ENCODE measurements around the gene ACTR8. TPM values are rescaled to one million over a fixed set of nuclear protein-coding genes. Genes with fewer than 3 reads are reported as not detected.

The ACTR8 gene
- total RNA-seq, 1 experiment from 2014 or later = 29.9 TPM

- H3K36me3 Mint-ChIP-seq = peaks cover 21% of the 10 kb centered on the region
- H3K4me3 Mint-ChIP-seq = no peak overlapping the region
- ChIA-PET CTCF (interaction anchor here (0.6 kb wide), 1 partner anchor 378 kb away, joined by 3 read pairs; no protein-coding TSS in a partner anchor), POLR2A (interaction anchor here (1.1 kb wide), 1 partner anchor 15 kb away, joined by 4 read pairs; no protein-coding TSS in a partner anchor)
- no peak for ATAC-seq
- TF ChIP-seq FOXP1 (CRISPR knock-in tag; IDR thresholded peaks at IDR 0.05; ENCODE audit: borderline replicate concordance) (no peak), ZNF232 (CRISPR knock-in tag; IDR thresholded peaks at IDR 0.05) (no peak), NR2C2 (CRISPR knock-in tag; IDR thresholded peaks at IDR 0.05) (no peak), ZNF416 (CRISPR knock-in tag; IDR thresholded peaks at IDR 0.05) (no peak), TEAD4 (CRISPR knock-in tag; IDR thresholded peaks at IDR 0.05) (no peak), ZBTB21 (CRISPR knock-in tag; IDR thresholded peaks at IDR 0.05; ENCODE audit: borderline replicate concordance) (no peak), PREB (CRISPR knock-in tag; IDR thresholded peaks at IDR 0.05; ENCODE audit: borderline replicate concordance) (no peak), CREB1 (CRISPR knock-in tag; IDR thresholded peaks at IDR 0.05) (no peak), TEAD1 (CRISPR knock-in tag; IDR thresholded peaks at IDR 0.05) (no peak), ATF1 (CRISPR knock-in tag; IDR thresholded peaks at IDR 0.05) (no peak), E2F5 (CRISPR knock-in tag; IDR thresholded peaks at IDR 0.05) (no peak)
- no peaks in the 10 kb centered on the region for H3K27me3 Mint-ChIP-seq (ENCODE audit: low read depth)
- no peaks in the 10 kb centered on the region for H3K9me3 Mint-ChIP-seq
- H3K27ac Mint-ChIP-seq = no peak overlapping the region
- H3K4me1 Mint-ChIP-seq = no peaks in the 10 kb centered on the region
- no peak for DNase-seq (ENCODE audit: low spot score)
Observed at GRCh38 chr3:53856964-53857363, 25.0 kb downstream of the ACTR8 start.

- Mint-ChIP-seq H3K9me3 (no peaks in the 10 kb centered on the region), H3K4me1 (peaks cover 5% of the 10 kb centered on the region; the same call in 1 of the 2 replicates), H3K4me3 (no peak overlapping the region), H3K27me3 (ENCODE audit: low read depth) (peaks cover 18% of the 10 kb centered on the region), H3K36me3 (no peaks in the 10 kb centered on the region; the same call in 1 of the 2 replicates), H3K27ac (no peak overlapping the region)
- POLR2A ChIA-PET = interaction anchor here (0.7 kb wide), 1 partner anchor 102 kb away, joined by 3 read pairs; no protein-coding TSS in a partner anchor
- CTCF ChIA-PET = no interaction called here
- TF ChIP-seq CTCF (IDR thresholded peaks at IDR 0.05) = no peak
- TF ChIP-seq ZNF232 (CRISPR knock-in tag; IDR thresholded peaks at IDR 0.05) = no peak
- TF ChIP-seq PREB (CRISPR knock-in tag; IDR thresholded peaks at IDR 0.05; ENCODE audit: borderline replicate concordance) = no peak
- no peak for TF ChIP-seq FOXP1 (CRISPR knock-in tag; IDR thresholded peaks at IDR 0.05; ENCODE audit: borderline replicate concordance)
- no peak for TF ChIP-seq TCF7 (CRISPR knock-in tag; IDR thresholded peaks at IDR 0.05; ENCODE audit: low read depth)
- no peak for TF ChIP-seq ATF3 (CRISPR knock-in tag; conservative IDR thresholded peaks at IDR 0.05)
- TF ChIP-seq NFE2L1 (CRISPR knock-in tag; IDR thresholded peaks at IDR 0.05) = no peak
- no peak for TF ChIP-seq SMAD3 (CRISPR knock-in tag; IDR thresholded peaks at IDR 0.05; ENCODE audit: borderline replicate concordance)
- TF ChIP-seq TP53 (CRISPR knock-in tag; IDR thresholded peaks at IDR 0.05) = no peak
- no peak for TF ChIP-seq JAZF1 (CRISPR knock-in tag; IDR thresholded peaks at IDR 0.05)
- DNase-seq (ENCODE audit: low spot score) = no peak
- no peak for ATAC-seq
Observed at GRCh38 chr3:53850895-53851294, 31.1 kb downstream of the ACTR8 start.

- Mint-ChIP-seq H3K4me3 (no peak overlapping the region), H3K27me3 (ENCODE audit: low read depth) (peaks cover 18% of the 10 kb centered on the region), H3K9me3 (no peaks in the 10 kb centered on the region), H3K27ac (no peak overlapping the region), H3K36me3 (no peaks in the 10 kb centered on the region; the same call in 1 of the 2 replicates), H3K4me1 (peaks cover 11% of the 10 kb centered on the region)
- DNase-seq (ENCODE audit: low spot score) (no peak), ATAC-seq (no peak)
- ChIA-PET POLR2A (no interaction called here), CTCF (no interaction called here)
- TF ChIP-seq ATF2 (CRISPR knock-in tag; IDR thresholded peaks at IDR 0.05; ENCODE audit: borderline replicate concordance, low read depth) (no peak), SMAD3 (CRISPR knock-in tag; IDR thresholded peaks at IDR 0.05; ENCODE audit: borderline replicate concordance) (no peak), PREB (CRISPR knock-in tag; IDR thresholded peaks at IDR 0.05; ENCODE audit: borderline replicate concordance) (no peak), NFATC4 (CRISPR knock-in tag; IDR thresholded peaks at IDR 0.05) (no peak), CREM (CRISPR knock-in tag; IDR thresholded peaks at IDR 0.05) (no peak), MLX (CRISPR knock-in tag; IDR thresholded peaks at IDR 0.05) (no peak), NR2C2 (CRISPR knock-in tag; IDR thresholded peaks at IDR 0.05) (no peak), ZNF138 (CRISPR knock-in tag; conservative IDR thresholded peaks at IDR 0.05) (no peak)
Observed at GRCh38 chr3:53849916-53850315, 32.0 kb downstream of the ACTR8 start.

Measured in WTC11 (cell line).